ENCODE measurements around the gene ANO10. TPM values are rescaled to one million over a fixed set of nuclear protein-coding genes. Genes with fewer than 3 reads are reported as not detected.
"Not testable (repeated sequence)": the region's sequence is repeated elsewhere in the genome, so short reads cannot be mapped to it uniquely, and the experiment has no call there.

ANO10 gene
- total and polyA plus RNA-seq, 7 experiments from 2014 or later: 6.1 to 13.6 (median 9.3) TPM

- H3K4me1 ChIP-seq (ENCODE audit: control insufficient read depth in 2 of 2, insufficient read depth in 2 of 2, low read length in 2 of 2); H3K9me3 ChIP-seq (ENCODE audit: control insufficient read depth in 2 of 3, low read length in 3 of 3); H3K36me3 ChIP-seq (ENCODE audit: control insufficient read depth in 2 of 3, insufficient read depth in 3 of 3, low read length in 3 of 3); ATAC-seq; intact Hi-C loops (cut with micrococcal nuclease); H3K27me3 ChIP-seq (ENCODE audit: control insufficient read depth in 2 of 2, insufficient read depth in 2 of 2, low read length in 2 of 2); H3K9me3 Mint-ChIP-seq; H3K4me3 ChIP-seq (ENCODE audit: low read length); DNase-seq; H3K27ac ChIP-seq (ENCODE audit: low read depth, low read length): not testable (repeated sequence)
- Mint-ChIP-seq H3K4me1 (peaks cover 7 to 30% (median 25%) of the 10 kb centered on the region in 7 donors), H3K27me3 (peaks cover 0 to 33% (median 0%) of the 10 kb centered on the region in 5 donors), H3K4me3 (peak overlapping the region in 3 of 10 donors; percentile 11 to 50 (median 38)), H3K27ac (peak overlapping the region in 4 of 9 donors; percentile 1 to 42 (median 17)), H3K36me3 (peaks cover 0 to 12% (median 0%) of the 10 kb centered on the region in 5 donors)
- ChIA-PET POLR2A (interaction anchor here (1.0 kb wide), 1 partner anchor 26 kb away, joined by 3 read pairs; no protein-coding TSS in a partner anchor), CTCF (interaction anchor here (0.6 kb wide), 1 partner anchor 76 kb away, joined by 5 read pairs; no protein-coding TSS in a partner anchor)
These were observed 130.0 kb downstream of the ANO10 start for GRCh38 chr3:43491807-43492206.

DNA sequence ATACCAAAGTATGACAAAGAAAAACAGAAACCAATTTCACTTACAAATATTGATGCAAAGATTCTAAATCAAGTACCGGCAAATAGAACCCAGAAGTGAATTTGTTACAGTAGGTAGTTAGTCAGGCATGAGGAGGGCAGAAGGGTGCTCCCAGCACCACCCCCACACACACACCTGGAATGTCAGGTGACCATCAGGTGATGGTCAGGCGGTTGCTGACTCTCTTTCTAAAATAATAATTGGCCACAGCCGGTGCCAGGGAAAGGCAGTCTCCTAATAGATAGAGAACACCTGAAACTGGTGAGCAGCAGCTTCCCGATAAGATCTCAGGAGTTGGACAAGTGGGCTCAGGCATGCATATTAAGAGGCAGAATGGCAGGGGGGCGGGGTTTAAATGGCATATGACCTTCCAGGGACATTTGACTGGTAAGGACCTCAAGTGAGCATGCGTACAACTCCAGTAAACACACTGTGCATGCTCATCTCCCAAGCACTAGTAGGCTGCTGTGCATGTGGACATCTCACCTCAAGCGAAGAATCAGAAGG lies 131.1 kb downstream of the ANO10 start:
- Histone ChIP-seq H3K27me3 (ENCODE audit: control insufficient read depth in 2 of 2, insufficient read depth in 2 of 2, low read length in 2 of 2) (no peaks in the 10 kb centered on the region), H3K36me3 (ENCODE audit: control insufficient read depth in 2 of 3, insufficient read depth in 3 of 3, low read length in 3 of 3) (no peaks in the 10 kb centered on the region), H3K9me3 (ENCODE audit: control insufficient read depth in 2 of 3, low read length in 3 of 3) (no peaks in the 10 kb centered on the region), H3K4me3 (ENCODE audit: low read length) (no peak overlapping the region), H3K27ac (ENCODE audit: low read depth, low read length) (no peak overlapping the region), H3K4me1 (ENCODE audit: control insufficient read depth in 2 of 2, insufficient read depth in 2 of 2, low read length in 2 of 2) (no peaks in the 10 kb centered on the region)
- Mint-ChIP-seq H3K27me3 (peaks cover 0 to 30% (median 0%) of the 10 kb centered on the region in 5 donors), H3K27ac (peak overlapping the region in 3 of 9 donors; percentile 32 to 67 (median 44)), H3K9me3 (peaks cover 0 to 6% (median 0%) of the 10 kb centered on the region in 11 donors), H3K4me1 (peaks cover 5 to 30% (median 24%) of the 10 kb centered on the region in 7 donors), H3K36me3 (peaks cover 0 to 12% (median 0%) of the 10 kb centered on the region in 5 donors), H3K4me3 (no peak overlapping the region)
- ATAC-seq (no peak), DNase-seq (no peak)
- POLR2A ChIA-PET: no interaction called here
- CTCF ChIA-PET: no interaction called here
- intact Hi-C loops (cut with micrococcal nuclease): no loop called here

GRCh38 chr3:43489930-43490329 lies 131.9 kb downstream of the ANO10 start:
- Mint-ChIP-seq H3K4me3 (no peak overlapping the region), H3K27ac (peak overlapping the region in 3 of 9 donors; percentile 32 to 67 (median 44))
- CTCF ChIA-PET: interaction anchor here (0.6 kb wide), 1 partner anchor 19 kb away, joined by 3 read pairs; no protein-coding TSS in a partner anchor

DNA sequence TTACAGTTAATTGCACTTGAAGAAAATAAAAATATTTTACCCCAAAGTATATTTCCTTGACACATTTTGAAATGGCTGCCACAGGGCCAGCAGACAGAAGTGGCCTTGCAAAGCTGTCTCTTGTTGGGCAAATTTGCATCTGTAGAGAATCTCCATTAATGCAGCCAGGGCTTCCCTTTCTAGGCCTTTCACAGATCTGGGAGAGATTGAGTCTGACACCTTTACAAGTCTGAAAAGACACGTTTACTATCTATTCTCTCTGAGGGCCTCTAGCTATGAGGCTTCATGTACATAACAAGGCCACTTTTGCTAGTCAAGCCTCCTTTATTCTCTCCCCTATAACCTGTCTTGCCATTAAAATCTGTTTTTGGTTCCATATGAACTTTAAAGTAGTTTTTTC lies 135.9 kb downstream of the ANO10 start:
- ChIA-PET CTCF (interaction anchor here (0.6 kb wide), 1 partner anchor 524 kb away, joined by 3 read pairs; no protein-coding TSS in a partner anchor), POLR2A (interaction anchor here (0.6 kb wide), 1 partner anchor 22 kb away, joined by 3 read pairs; no protein-coding TSS in a partner anchor)
- Mint-ChIP-seq H3K27ac (no peak overlapping the region), H3K4me3 (no peak overlapping the region), H3K4me1 (peaks cover 12 to 38% (median 33%) of the 10 kb centered on the region in 7 donors), H3K9me3 (peaks cover 2 to 10% (median 5%) of the 10 kb centered on the region in 11 donors), H3K27me3 (peaks cover 0 to 15% (median 0%) of the 10 kb centered on the region in 5 donors), H3K36me3 (peaks cover 4 to 10% (median 5%) of the 10 kb centered on the region in 5 donors)
- intact Hi-C loops (cut with micrococcal nuclease): no loop called here
- DNase-seq (no peak), ATAC-seq (no peak)
- no peak overlapping the region for H3K27ac ChIP-seq (ENCODE audit: low read depth, low read length)
- H3K27me3 ChIP-seq (ENCODE audit: control insufficient read depth in 2 of 2, insufficient read depth in 2 of 2, low read length in 2 of 2): no peaks in the 10 kb centered on the region
- no peaks in the 10 kb centered on the region for H3K36me3 ChIP-seq (ENCODE audit: control insufficient read depth in 2 of 3, insufficient read depth in 3 of 3, low read length in 3 of 3)
- no peak overlapping the region for H3K4me3 ChIP-seq (ENCODE audit: low read length)
- no peaks in the 10 kb centered on the region for H3K9me3 ChIP-seq (ENCODE audit: control insufficient read depth in 2 of 3, low read length in 3 of 3)
- peaks cover 5 to 14% of the 10 kb centered on the region in 2 donors for H3K4me1 ChIP-seq (ENCODE audit: control insufficient read depth in 2 of 2, insufficient read depth in 2 of 2, low read length in 2 of 2)

More at GRCh38 chr3:43489930-43490329, 131.9 kb downstream of the ANO10 start:
- ATAC-seq (no peak), DNase-seq (no peak)
- Mint-ChIP-seq H3K9me3 (peaks cover 0 to 6% (median 0%) of the 10 kb centered on the region in 11 donors), H3K27me3 (peaks cover 0 to 30% (median 0%) of the 10 kb centered on the region in 5 donors), H3K4me1 (peaks cover 5 to 26% (median 24%) of the 10 kb centered on the region in 7 donors), H3K36me3 (peaks cover 0 to 12% (median 0%) of the 10 kb centered on the region in 5 donors)
- Histone ChIP-seq H3K4me3 (ENCODE audit: low read length) (no peak overlapping the region), H3K4me1 (ENCODE audit: control insufficient read depth in 2 of 2, insufficient read depth in 2 of 2, low read length in 2 of 2) (no peaks in the 10 kb centered on the region), H3K27ac (ENCODE audit: low read depth, low read length) (no peak overlapping the region), H3K9me3 (ENCODE audit: control insufficient read depth in 2 of 3, low read length in 3 of 3) (no peaks in the 10 kb centered on the region), H3K36me3 (ENCODE audit: control insufficient read depth in 2 of 3, insufficient read depth in 3 of 3, low read length in 3 of 3) (no peaks in the 10 kb centered on the region), H3K27me3 (ENCODE audit: control insufficient read depth in 2 of 2, insufficient read depth in 2 of 2, low read length in 2 of 2) (no peaks in the 10 kb centered on the region)
- intact Hi-C loops (cut with micrococcal nuclease): no loop called here
- POLR2A ChIA-PET: no interaction called here

DNA sequence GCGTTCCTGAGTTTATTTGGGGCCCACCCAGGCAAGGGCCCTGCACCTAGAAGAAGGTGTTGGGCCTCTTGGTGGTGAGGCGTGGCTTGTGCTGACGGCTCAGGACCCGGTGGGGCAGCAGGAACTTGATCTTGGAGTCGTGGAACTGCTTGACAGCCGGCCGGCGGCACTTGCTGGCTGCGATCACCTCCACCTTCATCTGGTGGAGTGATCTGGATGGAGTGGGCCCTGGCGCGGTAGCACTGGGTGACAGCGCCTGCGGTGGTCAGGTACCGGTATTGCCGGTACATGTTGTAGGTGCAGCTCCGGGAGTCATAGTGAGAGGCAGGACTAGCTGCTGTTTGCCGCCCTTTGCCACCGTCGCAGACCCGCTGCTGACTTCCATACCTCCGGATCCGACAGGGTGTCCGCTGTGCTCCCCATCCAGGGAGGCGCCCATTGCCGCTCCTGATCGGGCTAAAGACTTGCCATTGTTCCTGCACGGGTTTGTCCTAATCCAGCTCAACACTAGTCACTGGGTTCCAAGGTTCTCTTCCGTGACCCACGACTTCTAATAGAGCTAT lies 136.8 kb downstream of the ANO10 start:
- ChIA-PET CTCF (no interaction called here), POLR2A (no interaction called here)
- peaks cover 5 to 10% (median 6%) of the 10 kb centered on the region in 5 donors for H3K36me3 Mint-ChIP-seq
- H3K4me3 Mint-ChIP-seq: no peak overlapping the region
- H3K36me3 ChIP-seq (ENCODE audit: control insufficient read depth in 2 of 3, insufficient read depth in 3 of 3, low read length in 3 of 3): no peaks in the 10 kb centered on the region
- no peak for DNase-seq
- ATAC-seq: no peak
- H3K9me3 ChIP-seq (ENCODE audit: control insufficient read depth in 2 of 3, low read length in 3 of 3): no peaks in the 10 kb centered on the region
- peak overlapping the region in 1 of 9 donors; percentile 70 for H3K27ac Mint-ChIP-seq
- H3K4me3 ChIP-seq (ENCODE audit: low read length): no peak overlapping the region
- intact Hi-C loops (cut with micrococcal nuclease): no loop called here
- no peaks in the 10 kb centered on the region for H3K27me3 ChIP-seq (ENCODE audit: control insufficient read depth in 2 of 2, insufficient read depth in 2 of 2, low read length in 2 of 2)
- peaks cover 5 to 14% of the 10 kb centered on the region in 2 donors for H3K4me1 ChIP-seq (ENCODE audit: control insufficient read depth in 2 of 2, insufficient read depth in 2 of 2, low read length in 2 of 2)
- peaks cover 10 to 32% (median 29%) of the 10 kb centered on the region in 7 donors for H3K4me1 Mint-ChIP-seq
- peaks cover 2 to 10% (median 5%) of the 10 kb centered on the region in 11 donors for H3K9me3 Mint-ChIP-seq
- H3K27me3 Mint-ChIP-seq: peaks cover 0 to 5% (median 0%) of the 10 kb centered on the region in 5 donors
- H3K27ac ChIP-seq (ENCODE audit: low read depth, low read length): no peak overlapping the region

DNA sequence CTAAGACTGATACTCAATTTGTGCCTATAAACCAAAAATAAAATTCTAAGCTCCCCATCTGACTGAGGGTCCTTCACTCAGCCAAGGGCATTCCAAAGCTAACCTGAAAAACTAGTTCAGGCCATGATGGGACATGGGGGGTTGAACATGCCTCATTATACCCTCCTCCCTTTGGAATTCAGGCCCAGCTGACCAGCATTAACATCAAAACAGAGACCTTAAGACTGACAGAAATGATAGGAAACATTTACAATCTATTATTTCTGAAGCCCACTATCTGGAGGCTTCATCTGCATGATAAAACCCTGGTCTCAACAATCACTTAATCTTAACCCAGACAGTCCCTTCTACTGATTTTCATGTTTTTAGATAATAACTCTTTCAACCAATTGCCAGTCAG lies 140.4 kb downstream of the ANO10 start:
- POLR2A ChIA-PET: no interaction called here

More for the DNA sequence above, 140.4 kb downstream of the ANO10 start:
- Mint-ChIP-seq H3K27me3 (no peaks in the 10 kb centered on the region), H3K4me3 (no peak overlapping the region), H3K27ac (peak overlapping the region in 5 of 9 donors; percentile 2 to 83 (median 25)), H3K4me1 (peaks cover 29 to 67% (median 62%) of the 10 kb centered on the region in 7 donors), H3K9me3 (peaks cover 2 to 18% (median 9%) of the 10 kb centered on the region in 11 donors), H3K36me3 (peaks cover 9 to 23% (median 12%) of the 10 kb centered on the region in 5 donors)
- CTCF ChIA-PET: interaction anchor here (1.1 kb wide), 1 partner anchor 19 kb away, joined by 3 read pairs; no protein-coding TSS in a partner anchor
- no peak for ATAC-seq
- Histone ChIP-seq H3K4me3 (ENCODE audit: low read length) (no peak overlapping the region), H3K27me3 (ENCODE audit: control insufficient read depth in 2 of 2, insufficient read depth in 2 of 2, low read length in 2 of 2) (no peaks in the 10 kb centered on the region), H3K36me3 (ENCODE audit: control insufficient read depth in 2 of 3, insufficient read depth in 3 of 3, low read length in 3 of 3) (no peaks in the 10 kb centered on the region), H3K4me1 (ENCODE audit: control insufficient read depth in 2 of 2, insufficient read depth in 2 of 2, low read length in 2 of 2) (peaks cover 32 to 41% of the 10 kb centered on the region in 2 donors), H3K27ac (ENCODE audit: low read depth, low read length) (no peak overlapping the region), H3K9me3 (ENCODE audit: control insufficient read depth in 2 of 3, low read length in 3 of 3) (no peaks in the 10 kb centered on the region)
- intact Hi-C loops (cut with micrococcal nuclease): no loop called here
- DNase-seq: no peak
